ENCODE data around the gene TTLL1. TPM values are rescaled to one million over a fixed set of nuclear protein-coding genes. Genes with fewer than 3 reads are reported as not detected.

TTLL1 gene
- total RNA-seq, 1 donor from 2014 or later, result 6.3 TPM

DNA sequence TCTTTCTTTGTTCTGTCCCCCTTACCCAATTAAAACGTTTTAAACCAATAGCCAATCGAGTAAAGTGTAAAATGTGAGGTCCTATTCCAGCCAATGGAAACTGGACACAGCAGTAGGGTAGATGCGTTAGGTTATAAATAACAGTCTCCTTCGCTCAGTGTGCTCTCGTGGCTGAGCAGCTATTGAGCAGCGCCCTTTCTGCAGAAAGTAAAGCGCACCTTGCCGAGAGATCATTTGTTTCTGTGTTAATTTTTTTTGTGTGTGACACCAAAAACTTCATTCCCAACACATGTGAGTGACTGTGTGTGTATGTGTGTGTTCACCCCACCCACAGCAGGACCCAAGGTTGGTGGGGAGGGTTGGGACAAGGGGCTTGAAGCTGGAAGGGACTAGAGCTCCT is 7.2 kb upstream of the TTLL1 start:
- TF ChIP-seq, protein P1, sequence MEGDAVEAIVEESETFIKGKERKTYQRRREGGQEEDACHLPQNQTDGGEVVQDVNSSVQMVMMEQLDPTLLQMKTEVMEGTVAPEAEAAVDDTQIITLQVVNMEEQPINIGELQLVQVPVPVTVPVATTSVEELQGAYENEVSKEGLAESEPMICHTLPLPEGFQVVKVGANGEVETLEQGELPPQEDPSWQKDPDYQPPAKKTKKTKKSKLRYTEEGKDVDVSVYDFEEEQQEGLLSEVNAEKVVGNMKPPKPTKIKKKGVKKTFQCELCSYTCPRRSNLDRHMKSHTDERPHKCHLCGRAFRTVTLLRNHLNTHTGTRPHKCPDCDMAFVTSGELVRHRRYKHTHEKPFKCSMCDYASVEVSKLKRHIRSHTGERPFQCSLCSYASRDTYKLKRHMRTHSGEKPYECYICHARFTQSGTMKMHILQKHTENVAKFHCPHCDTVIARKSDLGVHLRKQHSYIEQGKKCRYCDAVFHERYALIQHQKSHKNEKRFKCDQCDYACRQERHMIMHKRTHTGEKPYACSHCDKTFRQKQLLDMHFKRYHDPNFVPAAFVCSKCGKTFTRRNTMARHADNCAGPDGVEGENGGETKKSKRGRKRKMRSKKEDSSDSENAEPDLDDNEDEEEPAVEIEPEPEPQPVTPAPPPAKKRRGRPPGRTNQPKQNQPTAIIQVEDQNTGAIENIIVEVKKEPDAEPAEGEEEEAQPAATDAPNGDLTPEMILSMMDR (IDR thresholded peaks at IDR 0.05; ENCODE audit: insufficient read depth, low read length, severe bottlenecking), result no peak
- FAIRE-seq (no peak), DNase-seq (ENCODE audit: low read depth) (no peak)
- no peaks in the 10 kb centered on the region for H3K27me3 ChIP-seq (ENCODE audit: control insufficient read depth, insufficient read depth, low read length)
- H3K36me3 ChIP-seq (ENCODE audit: control insufficient read depth, insufficient read depth, low read length), result no peaks in the 10 kb centered on the region
- no peak overlapping the region for H3K4me3 ChIP-seq (ENCODE audit: low read depth, low read length)

DNA sequence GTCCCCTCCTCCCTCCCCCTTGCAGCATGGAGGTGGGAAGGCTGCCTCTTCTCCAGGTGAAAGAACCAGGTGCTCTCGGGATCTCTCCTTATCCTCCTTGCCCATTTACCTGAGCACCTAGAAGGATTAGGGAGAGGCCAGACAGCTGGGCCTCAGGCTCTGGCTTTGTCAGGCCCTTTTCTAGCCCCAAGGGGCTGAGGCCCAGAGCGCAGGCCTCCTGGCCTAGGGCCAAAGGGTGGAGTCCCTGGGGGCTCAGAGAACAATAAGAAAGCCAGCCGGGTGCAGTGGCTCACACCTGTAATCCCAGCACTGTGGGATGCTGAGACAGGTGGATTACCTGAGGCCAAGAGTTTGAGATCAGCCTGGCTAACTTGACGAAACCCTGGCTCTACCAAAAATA is 5.4 kb upstream of the TTLL1 start:
- TF ChIP-seq, protein P1 (IDR thresholded peaks at IDR 0.05; ENCODE audit: insufficient read depth, low read length, severe bottlenecking), result no peak
- Histone ChIP-seq H3K27me3 (ENCODE audit: control insufficient read depth, insufficient read depth, low read length) (no peaks in the 10 kb centered on the region), H3K4me3 (ENCODE audit: low read depth, low read length) (no peak overlapping the region), H3K36me3 (ENCODE audit: control insufficient read depth, insufficient read depth, low read length) (no peaks in the 10 kb centered on the region)
- DNase-seq (ENCODE audit: low read depth), result no peak
- FAIRE-seq, result no peak

DNA sequence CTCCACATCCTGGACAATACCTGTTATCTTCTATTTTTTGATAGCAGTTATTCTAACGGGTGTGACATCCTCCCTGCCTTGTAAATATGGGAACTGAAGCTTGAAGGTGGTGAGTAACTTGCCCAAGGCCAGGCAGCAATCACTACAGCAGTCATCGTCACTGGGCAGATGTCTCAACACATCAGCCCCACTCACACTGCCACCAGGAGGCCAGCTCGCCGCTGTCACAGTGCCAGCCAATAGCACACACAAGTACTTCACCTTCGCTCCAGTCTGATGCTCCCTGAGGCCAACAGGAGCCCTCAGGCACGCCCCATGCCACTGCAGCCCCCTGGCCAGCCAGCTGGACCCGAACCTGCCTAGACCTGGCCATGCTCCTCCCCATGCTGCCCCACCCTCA is 4.9 kb upstream of the TTLL1 start:
- H3K4me3 ChIP-seq (ENCODE audit: low read depth, low read length), result no peak overlapping the region
- DNase-seq (ENCODE audit: low read depth) (peak; percentile 78), FAIRE-seq (peak; percentile 93)
- H3K36me3 ChIP-seq (ENCODE audit: control insufficient read depth, insufficient read depth, low read length), result no peaks in the 10 kb centered on the region
- TF ChIP-seq, protein P1 (IDR thresholded peaks at IDR 0.05; ENCODE audit: insufficient read depth, low read length, severe bottlenecking), result peak; percentile 47
- no peaks in the 10 kb centered on the region for H3K27me3 ChIP-seq (ENCODE audit: control insufficient read depth, insufficient read depth, low read length)

DNA sequence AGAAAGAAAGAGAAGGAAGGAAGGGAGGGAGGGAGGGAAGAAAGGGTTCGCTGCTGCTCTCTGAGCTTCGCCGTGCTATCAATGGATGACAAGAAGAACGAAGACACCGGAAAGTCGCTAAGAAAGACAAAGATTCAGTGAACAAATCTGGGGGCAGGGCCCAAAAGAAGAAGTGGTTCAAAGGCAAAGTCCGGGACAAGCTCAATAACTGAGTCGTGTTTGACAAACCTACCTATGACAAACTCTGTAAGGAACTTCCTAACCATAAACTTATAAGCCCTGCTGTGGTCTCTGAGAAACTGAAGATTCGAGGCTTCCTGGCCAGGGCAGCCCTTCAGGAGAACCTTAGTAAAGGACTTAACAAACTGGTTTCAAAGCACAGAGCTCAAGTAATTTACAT is 2.9 kb upstream of the TTLL1 start:
- Histone ChIP-seq H3K4me3 (ENCODE audit: low read depth, low read length) (no peak overlapping the region), H3K27me3 (ENCODE audit: control insufficient read depth, insufficient read depth, low read length) (no peaks in the 10 kb centered on the region), H3K36me3 (ENCODE audit: control insufficient read depth, insufficient read depth, low read length) (no peaks in the 10 kb centered on the region)
- TF ChIP-seq, protein P1 (IDR thresholded peaks at IDR 0.05; ENCODE audit: insufficient read depth, low read length, severe bottlenecking), result no peak
- DNase-seq (ENCODE audit: low read depth) (no peak), FAIRE-seq (no peak)

DNA sequence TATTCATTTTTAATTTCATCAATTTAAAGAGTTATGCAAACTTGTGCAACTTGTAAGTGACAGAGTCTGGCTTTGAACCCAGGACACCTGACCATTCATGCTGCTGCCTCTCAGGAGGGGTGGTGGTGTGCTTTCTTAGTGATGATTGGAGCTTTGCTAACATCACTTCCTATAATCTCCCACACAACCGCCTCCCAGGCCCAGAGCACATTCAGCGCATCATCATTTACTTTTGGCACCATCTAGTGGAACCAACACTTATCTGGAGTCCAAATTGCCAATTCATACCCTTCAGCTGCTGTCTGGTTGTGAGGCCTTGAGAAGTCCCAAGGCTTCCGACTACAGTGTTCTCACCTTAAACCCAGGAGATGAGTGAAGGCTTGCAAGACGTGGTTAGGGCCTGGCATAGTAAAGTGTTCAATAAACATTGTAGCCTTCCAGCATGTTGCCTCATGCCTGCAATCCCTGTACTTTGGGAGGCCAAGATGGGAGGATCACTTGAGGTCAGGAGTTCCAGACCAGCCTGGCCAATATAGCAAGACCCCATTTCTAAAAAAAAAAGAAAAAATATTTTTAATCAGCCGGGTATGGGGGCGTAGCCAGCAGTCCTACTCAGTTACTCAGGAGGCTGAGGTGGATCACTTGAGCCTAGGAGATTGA is 1.1 kb upstream of the TTLL1 start:
- FAIRE-seq (peak; percentile 68), DNase-seq (ENCODE audit: low read depth) (peak; percentile 82)
- TF ChIP-seq, protein P1 (IDR thresholded peaks at IDR 0.05; ENCODE audit: insufficient read depth, low read length, severe bottlenecking), result peak; percentile 68
- Histone ChIP-seq H3K36me3 (ENCODE audit: control insufficient read depth, insufficient read depth, low read length) (peaks cover 2% of the 10 kb centered on the region), H3K27me3 (ENCODE audit: control insufficient read depth, insufficient read depth, low read length) (no peaks in the 10 kb centered on the region), H3K4me3 (ENCODE audit: low read depth, low read length) (no peak overlapping the region)

DNA sequence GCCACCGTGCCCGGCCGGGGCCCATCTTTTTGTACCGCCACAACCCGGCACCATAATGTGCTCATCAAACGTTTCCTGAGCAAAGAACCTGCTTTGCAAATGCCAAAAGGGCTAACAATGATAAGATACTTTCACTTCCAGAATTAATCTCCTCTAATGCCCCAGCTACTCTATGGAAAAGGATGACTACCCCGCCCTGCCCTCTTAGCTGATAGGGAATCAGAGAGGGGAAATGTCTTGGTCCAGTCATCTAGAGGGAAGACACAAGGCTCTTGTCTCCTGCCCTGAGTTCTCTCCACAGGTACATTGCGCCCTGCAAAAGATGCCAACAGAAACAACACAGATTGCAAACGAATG is 586 bp downstream of the TTLL1 start:
- Histone ChIP-seq H3K36me3 (ENCODE audit: control insufficient read depth, insufficient read depth, low read length) (peaks cover 2% of the 10 kb centered on the region), H3K27me3 (ENCODE audit: control insufficient read depth, insufficient read depth, low read length) (no peaks in the 10 kb centered on the region), H3K4me3 (ENCODE audit: low read depth, low read length) (peak overlapping the region; percentile 43)
- TF ChIP-seq, protein P1 (IDR thresholded peaks at IDR 0.05; ENCODE audit: insufficient read depth, low read length, severe bottlenecking), result no peak
- DNase-seq (ENCODE audit: low read depth) (no peak), FAIRE-seq (no peak)
